HG03103 (cell line): ENCODE measurements around the gene CFD.
"Not testable (repeated sequence)": the region's sequence is repeated elsewhere in the genome, so short reads cannot be mapped to it uniquely, and the experiment has no call there.

ENCODE experiments used
- ATAC-seq: cut with Tn5 transposase; IDR thresholded peaks from one replicate; pipeline ENCODE4 v1.9.1; 2021; ENCODE audit warnings: low read depth; ENCODE audit not compliant: unreplicated experiment

Gene CFD

GRCh38 chr19:825897-826644 lies 33.4 kb upstream of the CFD start:
- no peak for ATAC-seq

- ATAC-seq, result no peak
Measured at GRCh38 chr19:827314-827709, 32.2 kb upstream of the CFD start.

- ATAC-seq, result no peak
Measured at GRCh38 chr19:827710-828321, 31.6 kb upstream of the CFD start, which contains the start of gene AZU1. Gene AZU1, plus strand, starts transcription at chr19:827837. Its CDS starts 10 bp downstream, at chr19:827847.

- ATAC-seq, result no peak
Measured at GRCh38 chr19:829129-829758, 30.2 kb upstream of the CFD start.

- no peak for ATAC-seq
Measured at GRCh38 chr19:831407-832369, 27.8 kb upstream of the CFD start.

- no peak for ATAC-seq
Measured at GRCh38 chr19:834216-834615, 25.2 kb upstream of the CFD start.

GRCh38 chr19:835210-835810 lies 24.2 kb upstream of the CFD start:
- no peak for ATAC-seq

- no peak for ATAC-seq
Measured at GRCh38 chr19:840519-841206, 18.8 kb upstream of the CFD start, which contains the start of gene PRTN3. Gene PRTN3, plus strand, starts transcription at chr19:840999. Its CDS starts 10 bp downstream, at chr19:841009.

- ATAC-seq, result not testable (repeated sequence)
Measured at GRCh38 chr19:842802-843179, 16.7 kb upstream of the CFD start.

GRCh38 chr19:843180-843835 lies 16.2 kb upstream of the CFD start:
- ATAC-seq, result no peak

- no peak for ATAC-seq
Measured at GRCh38 chr19:843836-844545, 15.5 kb upstream of the CFD start.

GRCh38 chr19:844546-844971 lies 14.9 kb upstream of the CFD start:
- no peak for ATAC-seq

GRCh38 chr19:845707-846521 lies 13.6 kb upstream of the CFD start:
- ATAC-seq, result no peak

- no peak for ATAC-seq
Measured at GRCh38 chr19:848386-848921, 11.0 kb upstream of the CFD start.

- ATAC-seq, result not testable (repeated sequence)
Measured at GRCh38 chr19:849195-849594, 10.3 kb upstream of the CFD start.

- ATAC-seq, result no peak
Measured at GRCh38 chr19:850221-850978, 9.1 kb upstream of the CFD start.

- no peak for ATAC-seq
Measured at GRCh38 chr19:850979-851335, 8.5 kb upstream of the CFD start.
